Anterior cingulate cortex (tissue), 58 donors: ENCODE measurements around the gene LRRFIP2.
"Not testable (repeated sequence)": the region's sequence is repeated elsewhere in the genome, so short reads cannot be mapped to it uniquely, and the experiment has no call there.

ENCODE experiments used
- DNase-seq, 58 donors: peaks; one replicate each; lab custom pipeline; 2025; lab: John Stamatoyannopoulos, UW

The LRRFIP2 gene

GRCh38 chr3:37147666-37148065 is 26.7 kb downstream of the LRRFIP2 start:
- DNase-seq = no peak

- not testable (repeated sequence) for DNase-seq
These were observed 27.5 kb downstream of the LRRFIP2 start for GRCh38 chr3:37146927-37147326.

- DNase-seq = no peak
These were observed 28.8 kb downstream of the LRRFIP2 start for GRCh38 chr3:37145611-37146010.

GRCh38 chr3:37144806-37145205 is 29.6 kb downstream of the LRRFIP2 start:
- DNase-seq = no peak

GRCh38 chr3:37143821-37144220 is 30.6 kb downstream of the LRRFIP2 start:
- no peak for DNase-seq

GRCh38 chr3:37141676-37142075 is 32.7 kb downstream of the LRRFIP2 start:
- DNase-seq = no peak

- no peak for DNase-seq
These were observed 33.4 kb downstream of the LRRFIP2 start for GRCh38 chr3:37140899-37141541.

- no peak for DNase-seq
These were observed 34.8 kb downstream of the LRRFIP2 start for GRCh38 chr3:37139567-37140052.

- no peak for DNase-seq
These were observed 35.6 kb downstream of the LRRFIP2 start for GRCh38 chr3:37138816-37139215.

- DNase-seq = no peak
These were observed 36.9 kb downstream of the LRRFIP2 start for GRCh38 chr3:37137516-37137915.

GRCh38 chr3:37136067-37136466 is 38.3 kb downstream of the LRRFIP2 start:
- DNase-seq = no peak

GRCh38 chr3:37135561-37135960 is 38.8 kb downstream of the LRRFIP2 start:
- DNase-seq = no peak

- no peak for DNase-seq
These were observed 42.0 kb downstream of the LRRFIP2 start for GRCh38 chr3:37132334-37132733.

- no peak for DNase-seq
These were observed 42.6 kb downstream of the LRRFIP2 start for GRCh38 chr3:37131860-37132144.

GRCh38 chr3:37130984-37131859 is 43.2 kb downstream of the LRRFIP2 start:
- DNase-seq = no peak

- no peak for DNase-seq
These were observed 43.9 kb downstream of the LRRFIP2 start for GRCh38 chr3:37130448-37130847.

GRCh38 chr3:37129871-37130270 is 44.5 kb downstream of the LRRFIP2 start:
- no peak for DNase-seq

- no peak for DNase-seq
These were observed 47.0 kb downstream of the LRRFIP2 start for GRCh38 chr3:37127340-37127739.

- DNase-seq = no peak
These were observed 47.5 kb downstream of the LRRFIP2 start for GRCh38 chr3:37126856-37127255.

- no peak for DNase-seq
These were observed 48.9 kb downstream of the LRRFIP2 start for GRCh38 chr3:37125195-37126073.

- no peak for DNase-seq
These were observed 49.9 kb downstream of the LRRFIP2 start for GRCh38 chr3:37124435-37124834.
